GM23338 (cell line): ENCODE data around the gene DRP2. TPM values are rescaled to one million over a fixed set of nuclear protein-coding genes. Genes with fewer than 3 reads are reported as not detected.
A peak's percentile ranks its signal among the peaks of the same experiment; 100 is the strongest.

Experiments used
- ATAC-seq: fragments of 200-7000 bp; cut with Tn5 transposase; 3 replicates; pipeline ENCODE4 v1.9.1; 2020
- DNase-seq: peaks from one replicate; pipeline ENCODE4 v3.0.0-alpha.2; 2015; ENCODE audit warnings: low spot score
- H2AFZ ChIP-seq: fragments of 200-600 bp; sonication (generic); 2 replicates; pipeline ENCODE4 v1.8.0; 2016; ENCODE audit warnings: antibody characterized with exemption, mild to moderate bottlenecking, moderate library complexity
- H3F3A ChIP-seq: fragments of 200-600 bp; sonication (generic); replicated peaks from 2 replicates; pipeline ENCODE4 v1.8.0; 2017; ENCODE audit warnings: antibody characterized with exemption, mixed run types, low read depth
- H3K27ac ChIP-seq: fragments of 200-600 bp; sonication (generic); 2 replicates; pipeline ENCODE4 v1.6.1; 2016; ENCODE audit warnings: low read depth
- H3K27me3 ChIP-seq: fragments of 200-600 bp; sonication (generic); 2 replicates; pipeline ENCODE4 v1.8.0; 2016; ENCODE audit warnings: mild to moderate bottlenecking, mixed run types, moderate library complexity; ENCODE audit not compliant: insufficient read depth
- H3K36me3 ChIP-seq: fragments of 200-600 bp; sonication (generic); 2 replicates; pipeline ENCODE4 v1.8.0; 2016; ENCODE audit warnings: mild to moderate bottlenecking; ENCODE audit not compliant: insufficient read depth
- H3K4me1 ChIP-seq: fragments of 200-600 bp; sonication (generic); 2 replicates; pipeline ENCODE4 v1.8.0; 2016; ENCODE audit warnings: mild to moderate bottlenecking, moderate library complexity; ENCODE audit not compliant: insufficient read depth
- H3K4me2 ChIP-seq: fragments of 200-600 bp; sonication (generic); 2 replicates; pipeline ENCODE4 v1.7.1; 2017; ENCODE audit warnings: mixed run types
- H3K4me3 ChIP-seq: fragments of 200-600 bp; sonication (generic); 2 replicates; pipeline ENCODE4 v1.6.1; 2016; ENCODE audit warnings: mixed run types
- H3K79me2 ChIP-seq: fragments of 200-600 bp; sonication (generic); replicated peaks from 2 replicates; pipeline ENCODE4 v1.8.0; 2017; ENCODE audit warnings: mild to moderate bottlenecking; ENCODE audit not compliant: insufficient read depth
- H3K9me2 ChIP-seq: fragments of 200-600 bp; sonication (generic); 2 replicates; pipeline ENCODE4 v1.8.0; 2017; ENCODE audit not compliant: insufficient read depth
- H4K20me1 ChIP-seq: fragments of 200-600 bp; sonication (generic); replicated peaks from 2 replicates; pipeline ENCODE4 v1.8.0; 2017; ENCODE audit warnings: mild to moderate bottlenecking; ENCODE audit not compliant: insufficient read depth
- H3K27ac Mint-ChIP-seq: 2 replicates; pipeline ENCODE4 v1.8.0; 2020; ENCODE audit warnings: inconsistent platforms, mild to moderate bottlenecking, moderate library complexity, mixed read lengths
- H3K27me3 Mint-ChIP-seq: 3 replicates; pipeline ENCODE4 v1.8.0; 2022; ENCODE audit warnings: low read depth, mild to moderate bottlenecking, moderate library complexity, mixed read lengths, inconsistent platforms; ENCODE audit not compliant: insufficient read depth, poor library complexity
- H3K36me3 Mint-ChIP-seq: 3 replicates; pipeline ENCODE4 v1.8.0; 2021; ENCODE audit warnings: low read depth, mild to moderate bottlenecking, inconsistent platforms, moderate library complexity, mixed read lengths
- H3K4me1 Mint-ChIP-seq: 3 replicates; pipeline ENCODE4 v1.8.0; 2020; ENCODE audit warnings: mild to moderate bottlenecking, inconsistent platforms, mixed read lengths
- H3K4me3 Mint-ChIP-seq: 3 replicates; pipeline ENCODE4 v1.8.0; 2021; ENCODE audit warnings: moderate library complexity, mild to moderate bottlenecking, inconsistent platforms, mixed read lengths
- H3K9me3 Mint-ChIP-seq: 3 replicates; pipeline ENCODE4 v1.8.0; 2020; ENCODE audit warnings: moderate library complexity, mild to moderate bottlenecking, inconsistent platforms, mixed read lengths
- CREB1 ChIP-seq: fragments of 250-450 bp; sonication (Bioruptor Pico); IDR thresholded peaks from 2 replicates; pipeline ENCODE4 v1.5.0; 2020; ENCODE audit warnings: low read depth, mild to moderate bottlenecking, moderate library complexity
- CTCF ChIP-seq, 2 experiments: fragments of 200-600 bp in 1 of 2; sonication (generic) in 1 of 2; conservative IDR thresholded peaks; 2 replicates each; pipeline versions ENCODE4 v1.5.1 to v1.6.1; 2016 to 2017; ENCODE audit warnings: antibody characterized with exemption in 2 of 2, low read depth in 2 of 2, mild to moderate bottlenecking in 2 of 2, moderate library complexity in 1 of 2
- EZH2 ChIP-seq: fragments of 200-600 bp; sonication (generic); IDR thresholded peaks from one replicate; pipeline ENCODE4 v1.8.0; 2017; ENCODE audit warnings: antibody characterized with exemption, mild to moderate bottlenecking, low read depth; ENCODE audit not compliant: unreplicated experiment
- EZH2phosphoT487 ChIP-seq: fragments of 200-600 bp; sonication (generic); IDR thresholded peaks from one replicate; pipeline ENCODE4 v1.8.1; 2018; ENCODE audit warnings: antibody characterized with exemption; ENCODE audit not compliant: unreplicated experiment
- POLR2AphosphoS5 ChIP-seq: IDR thresholded peaks from 2 replicates; pipeline ENCODE4 v1.6.1; 2016; ENCODE audit warnings: antibody characterized with exemption, low read depth
- STAT1 ChIP-seq: IDR thresholded peaks from one replicate; pipeline ENCODE4 v1.6.1; 2016; ENCODE audit warnings: antibody characterized with exemption; ENCODE audit not compliant: unreplicated experiment
- ZNF331 ChIP-seq: fragments of 250-450 bp; sonication (Bioruptor Pico); IDR thresholded peaks from 2 replicates; pipeline ENCODE4 v1.5.0; 2020; ENCODE audit warnings: low read depth, mild to moderate bottlenecking, moderate library complexity
- polyA plus RNA-seq: library from polyadenylated mRNA; unstranded; fragments of >200 nt; fragmentation: Nextera tagmentation; extraction: Ambion mirVana; gene quantifications from 2 replicates; pipeline ENCODE4 v1.2.1, GENCODE V29; 2016
- total RNA-seq: library from RNA; depleted of rRNA; stranded (reverse); fragments of >200 nt; shearing (Covaris generic); gene quantifications from 2 replicates; pipeline ENCODE4 v1.2.3, GENCODE V29; 2014
- TF ChIP-seq, protein P1 (sequence below): IDR thresholded peaks from one replicate; pipeline ENCODE4 v1.6.1; 2018; ENCODE audit warnings: antibody characterized with exemption; ENCODE audit not compliant: unreplicated experiment

DRP2 gene
- total and polyA plus RNA-seq, 2 experiments from 2014 or later, result 0.24 TPM; not detected in 1

GRCh38 chrX:101210630-101211029 is 9.0 kb upstream of the DRP2 start (continued):
- TF ChIP-seq, protein P1, sequence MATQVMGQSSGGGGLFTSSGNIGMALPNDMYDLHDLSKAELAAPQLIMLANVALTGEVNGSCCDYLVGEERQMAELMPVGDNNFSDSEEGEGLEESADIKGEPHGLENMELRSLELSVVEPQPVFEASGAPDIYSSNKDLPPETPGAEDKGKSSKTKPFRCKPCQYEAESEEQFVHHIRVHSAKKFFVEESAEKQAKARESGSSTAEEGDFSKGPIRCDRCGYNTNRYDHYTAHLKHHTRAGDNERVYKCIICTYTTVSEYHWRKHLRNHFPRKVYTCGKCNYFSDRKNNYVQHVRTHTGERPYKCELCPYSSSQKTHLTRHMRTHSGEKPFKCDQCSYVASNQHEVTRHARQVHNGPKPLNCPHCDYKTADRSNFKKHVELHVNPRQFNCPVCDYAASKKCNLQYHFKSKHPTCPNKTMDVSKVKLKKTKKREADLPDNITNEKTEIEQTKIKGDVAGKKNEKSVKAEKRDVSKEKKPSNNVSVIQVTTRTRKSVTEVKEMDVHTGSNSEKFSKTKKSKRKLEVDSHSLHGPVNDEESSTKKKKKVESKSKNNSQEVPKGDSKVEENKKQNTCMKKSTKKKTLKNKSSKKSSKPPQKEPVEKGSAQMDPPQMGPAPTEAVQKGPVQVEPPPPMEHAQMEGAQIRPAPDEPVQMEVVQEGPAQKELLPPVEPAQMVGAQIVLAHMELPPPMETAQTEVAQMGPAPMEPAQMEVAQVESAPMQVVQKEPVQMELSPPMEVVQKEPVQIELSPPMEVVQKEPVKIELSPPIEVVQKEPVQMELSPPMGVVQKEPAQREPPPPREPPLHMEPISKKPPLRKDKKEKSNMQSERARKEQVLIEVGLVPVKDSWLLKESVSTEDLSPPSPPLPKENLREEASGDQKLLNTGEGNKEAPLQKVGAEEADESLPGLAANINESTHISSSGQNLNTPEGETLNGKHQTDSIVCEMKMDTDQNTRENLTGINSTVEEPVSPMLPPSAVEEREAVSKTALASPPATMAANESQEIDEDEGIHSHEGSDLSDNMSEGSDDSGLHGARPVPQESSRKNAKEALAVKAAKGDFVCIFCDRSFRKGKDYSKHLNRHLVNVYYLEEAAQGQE, result no peak
- TF ChIP-seq CREB1 (no peak), ZNF331 (CRISPR knock-in tag) (no peak)

GRCh38 chrX:101217689-101218088 is 1.9 kb upstream of the DRP2 start:
- Histone ChIP-seq H3K36me3 (no peaks in the 10 kb centered on the region), H3K27ac (no peak overlapping the region), H3K4me1 (no peaks in the 10 kb centered on the region), H3K4me2 (no peak overlapping the region), H2AFZ (no peak overlapping the region), H3K9me2 (no peaks in the 10 kb centered on the region), H3K79me2 (no peaks in the 10 kb centered on the region), H3K27me3 (no peaks in the 10 kb centered on the region), H3F3A (no peaks in the 10 kb centered on the region), H3K4me3 (no peak overlapping the region), H4K20me1 (no peaks in the 10 kb centered on the region)
- DNase-seq (no peak), ATAC-seq (no peak)
- no peak for TF ChIP-seq ZNF331 (CRISPR knock-in tag)
- TF ChIP-seq EZH2, result no peak
- no peak for TF ChIP-seq CTCF (conservative IDR thresholded peaks at IDR 0.05; ENCODE audit: low read depth in 2 of 2)
- TF ChIP-seq POLR2AphosphoS5, result no peak
- no peak for TF ChIP-seq STAT1
- Mint-ChIP-seq H3K27ac (no peak overlapping the region), H3K9me3 (no peaks in the 10 kb centered on the region; the same call in 2 of the 3 replicates), H3K4me3 (no peak overlapping the region), H3K4me1 (peaks cover 6% of the 10 kb centered on the region), H3K27me3 (peaks cover 4% of the 10 kb centered on the region), H3K36me3 (no peaks in the 10 kb centered on the region)

GRCh38 chrX:101219864-101220346 is 319 bp downstream of the DRP2 start:
- Histone ChIP-seq H3K4me3 (no peak overlapping the region), H3K4me2 (no peak overlapping the region), H3F3A (no peaks in the 10 kb centered on the region), H4K20me1 (no peaks in the 10 kb centered on the region), H2AFZ (0 out of 2 replicates have a peak overlapping the region, but pooled peaks have one; percentile 38), H3K36me3 (no peaks in the 10 kb centered on the region), H3K27ac (no peak overlapping the region), H3K27me3 (no peaks in the 10 kb centered on the region), H3K4me1 (no peaks in the 10 kb centered on the region), H3K79me2 (no peaks in the 10 kb centered on the region), H3K9me2 (no peaks in the 10 kb centered on the region)
- Mint-ChIP-seq H3K9me3 (no peaks in the 10 kb centered on the region; the same call in 2 of the 3 replicates), H3K27me3 (peaks cover 4% of the 10 kb centered on the region), H3K4me3 (peak overlapping the region; percentile 26; the same call in 2 of the 3 replicates), H3K27ac (no peak overlapping the region), H3K4me1 (peaks cover 6% of the 10 kb centered on the region), H3K36me3 (no peaks in the 10 kb centered on the region)
- DNase-seq (no peak), ATAC-seq (peak; percentile 63)
- TF ChIP-seq EZH2phosphoT487, result no peak
- TF ChIP-seq CREB1, result no peak
- TF ChIP-seq EZH2, result no peak
- TF ChIP-seq, protein P1, result no peak
